Uterus (tissue), 2 donors: ENCODE measurements around the gene AGA.

ENCODE experiments used
- CTCF ChIP-seq, 4 experiments: fragments of 200-600 bp in 2 of 4; fragments of 450-650 bp in 2 of 4; sonication (generic) in 2 of 4; IDR thresholded peaks; one replicate each; pipeline ENCODE4 v1.5.1; 2016 to 2019; ENCODE audit warnings: antibody characterized with exemption in 4 of 4, mild to moderate bottlenecking in 2 of 4, moderate library complexity in 1 of 4
- POLR2A ChIP-seq, 2 donors: fragments of 450-650 bp; IDR thresholded peaks; one replicate each; pipeline ENCODE4 v1.6.1; 2016; ENCODE audit warnings: antibody characterized with exemption in 2 of 2, mild to moderate bottlenecking in 1 of 2, moderate library complexity in 1 of 2

GRCh38 chr4:177480795-177481194 lies 38.6 kb upstream of the AGA start:
- no peak for TF ChIP-seq CTCF (IDR thresholded peaks at IDR 0.05)
- TF ChIP-seq POLR2A (IDR thresholded peaks at IDR 0.05): no peak
